HepG2 (cell line): Measurements from ENCODE around the gene VKORC1. TPM values are rescaled to one million over a fixed set of nuclear protein-coding genes. Genes with fewer than 3 reads are reported as not detected.

Source experiments
- ATF3 ChIP-seq: sonication (generic); formaldehyde crosslinking; IDR thresholded peaks from 2 replicates; pipeline ENCODE4 v1.4.0; 2020; ENCODE audit warnings: missing genetic modification reagents
- BRF2 ChIP-seq: sonication (generic); formaldehyde crosslinking; IDR thresholded peaks from 2 replicates; pipeline ENCODE4 v1.8.1; 2022; ENCODE audit warnings: mild to moderate bottlenecking, missing genetic modification reagents
- CREB3 ChIP-seq: sonication (generic); formaldehyde crosslinking; IDR thresholded peaks from 2 replicates; pipeline ENCODE4 v1.5.0; 2020; ENCODE audit warnings: missing genetic modification reagents
- E2F2 ChIP-seq: sonication (generic); formaldehyde crosslinking; IDR thresholded peaks from 2 replicates; pipeline ENCODE4 v1.4.0; 2020; ENCODE audit warnings: missing genetic modification reagents, borderline replicate concordance
- FOXA1 ChIP-seq, 2 experiments: fragments of 450-650 bp in 1 of 2; sonication (generic) in 1 of 2; formaldehyde crosslinking in 1 of 2; IDR thresholded peaks; 2 replicates each; pipeline versions ENCODE4 v1.4.0 to v1.6.1; 2016 to 2020; ENCODE audit warnings: missing genetic modification reagents in 1 of 2
- GATAD2A ChIP-seq: IDR thresholded peaks from 2 replicates; pipeline ENCODE4 v1.6.1; 2016
- GPN1 ChIP-seq: sonication (generic); formaldehyde crosslinking; IDR thresholded peaks from 2 replicates; pipeline ENCODE4 v1.5.1; 2020; ENCODE audit warnings: missing genetic modification reagents, borderline replicate concordance
- GZF1 ChIP-seq: sonication (generic); formaldehyde crosslinking; IDR thresholded peaks from 2 replicates; pipeline ENCODE4 v1.5.1; 2020; ENCODE audit warnings: mild to moderate bottlenecking, missing genetic modification reagents
- MAFG ChIP-seq: sonication (generic); formaldehyde crosslinking; IDR thresholded peaks from 2 replicates; pipeline ENCODE4 v1.5.1; 2020; ENCODE audit warnings: mild to moderate bottlenecking, missing genetic modification reagents
- POLR2G ChIP-seq: fragments of 200-400 bp; formaldehyde crosslinking; IDR thresholded peaks from 2 replicates; pipeline ENCODE4 v1.6.1; 2018; ENCODE audit warnings: mild to moderate bottlenecking, low read depth, low read length, moderate library complexity
- SP2 ChIP-seq: sonication (generic); formaldehyde crosslinking; IDR thresholded peaks from 2 replicates; pipeline ENCODE4 v1.5.1; 2020; ENCODE audit warnings: mild to moderate bottlenecking, missing genetic modification reagents
- THAP8 ChIP-seq: sonication (generic); formaldehyde crosslinking; IDR thresholded peaks from 2 replicates; pipeline ENCODE4 v1.5.1; 2020; ENCODE audit warnings: missing genetic modification reagents, mild to moderate bottlenecking, borderline replicate concordance
- U2AF1 ChIP-seq: fragments of 200-400 bp; formaldehyde crosslinking; optimal IDR thresholded peaks from 2 replicates; pipeline ENCODE3; 2017; ENCODE audit warnings: mild to moderate bottlenecking, low read depth, low read length
- ZNF138 ChIP-seq: sonication (generic); formaldehyde crosslinking; IDR thresholded peaks from 2 replicates; pipeline ENCODE4 v1.5.0; 2020; ENCODE audit warnings: mild to moderate bottlenecking, low read depth, missing genetic modification reagents
- ZNF275 ChIP-seq: sonication (generic); formaldehyde crosslinking; IDR thresholded peaks from 2 replicates; pipeline ENCODE4 v1.8.0; 2022; ENCODE audit warnings: missing genetic modification reagents, mild to moderate bottlenecking, inconsistent platforms, borderline replicate concordance
- ZNF564 ChIP-seq: sonication (generic); formaldehyde crosslinking; IDR thresholded peaks from 2 replicates; pipeline ENCODE4 v1.8.1; 2023; ENCODE audit warnings: mild to moderate bottlenecking, missing genetic modification reagents
- ZNF569 ChIP-seq: sonication (generic); formaldehyde crosslinking; IDR thresholded peaks from 2 replicates; pipeline ENCODE4 v1.5.0; 2020; ENCODE audit warnings: mild to moderate bottlenecking, missing genetic modification reagents, moderate library complexity, borderline replicate concordance
- ZNF605 ChIP-seq: sonication (generic); formaldehyde crosslinking; IDR thresholded peaks from 2 replicates; pipeline ENCODE4 v1.8.0; 2022; ENCODE audit warnings: mild to moderate bottlenecking, missing genetic modification reagents
- ZNF770 ChIP-seq: sonication (generic); formaldehyde crosslinking; IDR thresholded peaks from 2 replicates; pipeline ENCODE4 v1.5.0; 2020; ENCODE audit warnings: mild to moderate bottlenecking, missing genetic modification reagents
- ZNF816 ChIP-seq: sonication (generic); formaldehyde crosslinking; IDR thresholded peaks from 2 replicates; pipeline ENCODE4 v1.8.0; 2022; ENCODE audit warnings: missing genetic modification reagents, mild to moderate bottlenecking, borderline replicate concordance
- polyA plus RNA-seq, 8 experiments: library from polyadenylated mRNA; depleted of rRNA in 3 of 8; stranded (reverse) in 7 of 8; unstranded in 1 of 8; fragments of >200 nt; fragmentation: Illumina TruSeq in 4 of 8; extraction: Trizol in 4 of 8; gene quantifications; 2 replicates each; pipeline versions ENCODE4 v1.2.1 to v1.2.3, GENCODE V29; 2011 to 2016; ENCODE audit warnings: low read depth in 4 of 8, missing spikeins in 1 of 8, mixed read lengths in 1 of 8; ENCODE audit not compliant: insufficient read depth in 1 of 8
- total RNA-seq, 5 experiments: library from RNA; depleted of rRNA; stranded (reverse); fragments of >200 nt; fragmentation: Illumina TruSeq; extraction: Trizol; gene quantifications; 2 replicates each; pipeline ENCODE4 v1.2.3, GENCODE V29; 2016; ENCODE audit warnings: low read depth in 1 of 5

The VKORC1 gene
- total and polyA plus RNA-seq, 2 of the 13 experiments (the other 11 are each of a cell fraction or from before 2014, with no cell fraction given) = 141 to 615 TPM

- TF ChIP-seq MAFG (no peak), GATAD2A (CRISPR knock-in tag) (peak; percentile 93), GZF1 (peak; percentile 77; the same call in 1 of the 2 replicates), U2AF1 (peak; percentile 39), POLR2G (peak; percentile 79), ATF3 (CRISPR knock-in tag) (peak; percentile 57), SP2 (CRISPR knock-in tag) (0 out of 2 replicates have a peak, but pooled peaks have one; percentile 18), THAP8 (no peak), FOXA1 (IDR thresholded peaks at IDR 0.05) (no peak), FOXA1 (CRISPR knock-in tag; IDR thresholded peaks at IDR 0.05) (0 out of 2 replicates have a peak, but pooled peaks have one; percentile 38), E2F2 (CRISPR knock-in tag) (peak; percentile 96; the same call in 1 of the 2 replicates), ZNF770 (CRISPR knock-in tag) (peak; percentile 88), ZNF569 (CRISPR knock-in tag) (no peak), CREB3 (CRISPR knock-in tag) (peak; percentile 93), ZNF564 (CRISPR knock-in tag) (peak; percentile 95), ZNF275 (CRISPR knock-in tag) (peak; percentile 97), ZNF605 (CRISPR knock-in tag) (no peak; the same call in 1 of the 2 replicates), ZNF816 (CRISPR knock-in tag) (peak; percentile 97), ZNF138 (CRISPR knock-in tag) (peak; percentile 78; the same call in 1 of the 2 replicates), GPN1 (CRISPR knock-in tag) (0 out of 2 replicates have a peak, but pooled peaks have one; percentile 68), BRF2 (CRISPR knock-in tag) (0 out of 2 replicates have a peak, but pooled peaks have one; percentile 44)
Measured at GRCh38 chr16:31105677-31106213, 11.1 kb upstream of the VKORC1 start (continued).
